ENCODE data around the gene BRD1.

The BRD1 gene

DNA sequence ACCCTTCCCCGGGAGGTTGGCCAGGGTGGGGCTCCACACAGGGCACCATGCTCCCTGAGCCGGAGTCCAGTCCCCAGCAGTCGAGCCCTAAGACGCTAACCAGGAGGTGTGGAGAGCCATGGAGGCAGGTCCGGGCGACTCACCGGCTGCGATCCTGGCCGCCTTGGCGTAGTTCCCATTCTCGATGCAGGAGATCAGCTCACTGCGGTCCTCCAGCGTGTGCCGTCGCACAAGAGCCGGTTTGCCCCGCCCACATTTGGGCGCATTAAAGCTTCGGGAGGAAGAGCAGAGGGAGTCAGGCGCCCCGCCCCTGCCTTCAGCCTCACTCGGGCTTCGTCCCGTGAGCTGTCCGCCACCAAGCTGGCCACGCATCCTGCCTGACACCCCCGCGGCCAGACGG is 50.8 kb downstream of the BRD1 start:
- no peak for TF ChIP-seq CTCF (IDR thresholded peaks at IDR 0.05; ENCODE audit: low read depth, low read length)
- no peak for DNase-seq (ENCODE audit: extremely low read depth, low read depth)

GRCh38 chr22:49775867-49776511 is 51.7 kb downstream of the BRD1 start:
- DNase-seq (ENCODE audit: extremely low read depth, low read depth) = no peak
- no peak for TF ChIP-seq CTCF (IDR thresholded peaks at IDR 0.05; ENCODE audit: low read depth, low read length)

DNA sequence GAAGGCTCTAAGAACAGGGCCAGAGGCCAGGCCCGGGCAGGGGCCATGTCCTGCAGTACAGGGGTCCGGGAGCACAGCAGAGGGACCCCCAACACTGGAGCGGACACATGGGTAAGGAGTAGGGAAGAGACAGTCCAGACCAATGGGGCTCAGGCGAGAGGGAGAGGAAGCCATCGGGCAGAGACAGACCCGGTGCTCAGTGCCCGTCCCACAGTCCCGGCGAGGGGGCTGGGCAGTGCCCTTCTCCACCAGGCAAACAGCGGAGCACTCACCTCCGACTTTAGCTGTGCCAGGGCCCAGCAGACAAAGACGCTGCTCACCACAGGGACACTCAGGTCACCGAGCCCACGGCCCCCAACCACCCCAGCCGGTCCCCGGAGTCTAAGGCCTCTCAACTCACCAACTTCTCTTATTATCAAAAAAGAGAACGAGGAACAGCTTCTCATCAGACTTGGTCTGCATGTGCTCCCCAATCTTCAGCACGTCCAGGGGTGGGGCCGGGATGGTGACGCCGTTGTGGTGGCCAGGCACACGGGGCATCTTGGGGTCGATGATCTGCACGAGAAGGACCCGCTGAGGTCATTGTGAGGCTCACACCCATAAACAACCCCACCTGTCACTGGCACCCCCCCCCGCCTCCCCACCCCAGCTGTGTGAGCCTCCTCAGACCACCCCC is 52.3 kb downstream of the BRD1 start:
- TF ChIP-seq CTCF (IDR thresholded peaks at IDR 0.05; ENCODE audit: low read depth, low read length) = no peak
- no peak for DNase-seq (ENCODE audit: extremely low read depth, low read depth)

- TF ChIP-seq CTCF (IDR thresholded peaks at IDR 0.05; ENCODE audit: low read depth, low read length) = no peak
- DNase-seq (ENCODE audit: extremely low read depth, low read depth) = no peak
Measured at GRCh38 chr22:49774499-49775151, 53.0 kb downstream of the BRD1 start.

GRCh38 chr22:49774046-49774445 is 53.6 kb downstream of the BRD1 start:
- no peak for DNase-seq (ENCODE audit: extremely low read depth, low read depth)
- no peak for TF ChIP-seq CTCF (IDR thresholded peaks at IDR 0.05; ENCODE audit: low read depth, low read length)

DNA sequence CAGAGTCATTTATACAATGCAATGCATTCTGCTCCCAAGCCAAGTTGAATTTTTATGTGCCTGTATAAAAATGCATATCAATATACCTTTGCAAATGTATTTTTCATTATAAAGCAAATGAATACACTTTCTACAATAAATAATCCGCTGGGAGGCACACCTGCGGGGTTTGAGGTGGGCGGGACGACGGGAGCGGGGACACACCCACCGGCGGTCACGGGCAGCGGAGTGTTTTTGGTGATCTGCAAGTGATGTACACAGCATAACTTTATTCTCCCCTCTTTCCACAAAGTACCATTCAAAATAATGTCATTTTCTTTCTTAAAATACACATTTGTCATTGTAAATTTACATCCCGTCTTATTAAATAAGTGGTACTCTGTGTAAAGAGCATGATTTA is 54.1 kb downstream of the BRD1 start:
- DNase-seq (ENCODE audit: extremely low read depth, low read depth) = no peak
- TF ChIP-seq CTCF (IDR thresholded peaks at IDR 0.05; ENCODE audit: low read depth, low read length) = no peak

DNA sequence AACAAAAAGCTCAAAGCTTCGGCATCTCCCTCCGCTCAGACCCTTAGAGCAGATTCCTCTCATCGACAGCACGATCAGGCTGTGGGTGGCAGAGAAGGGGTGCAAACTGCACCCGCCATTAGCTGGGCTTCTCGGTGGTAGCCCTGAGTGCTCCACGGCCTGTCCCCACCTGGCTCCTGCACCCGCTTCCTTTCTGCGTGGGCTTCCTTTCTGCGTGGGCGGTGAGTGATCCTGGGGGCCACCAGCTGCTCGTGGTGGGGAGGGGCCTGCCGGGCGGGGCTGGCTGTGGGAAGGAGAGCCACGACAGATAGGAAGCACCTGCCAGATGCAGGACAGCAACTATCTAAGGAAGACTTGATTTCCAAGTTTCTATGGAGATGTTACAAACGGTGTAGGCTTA is 55.0 kb downstream of the BRD1 start:
- DNase-seq (ENCODE audit: extremely low read depth, low read depth) = no peak
- TF ChIP-seq CTCF (IDR thresholded peaks at IDR 0.05; ENCODE audit: low read depth, low read length) = no peak

Measured in AG09319 (cell line).